H1 (cell line): Measurements from ENCODE around the gene ZNF2. TPM values are rescaled to one million over a fixed set of nuclear protein-coding genes. Genes with fewer than 3 reads are reported as not detected.

Source experiments
- CTBP2 ChIP-seq: IDR thresholded peaks from 2 replicates; pipeline ENCODE4 v1.7.0; 2011; ENCODE audit warnings: borderline replicate concordance, mild to moderate bottlenecking, moderate library complexity, mixed read lengths, low read length; ENCODE audit not compliant: insufficient read depth, insufficient read length
- EP300 ChIP-seq, 2 experiments: IDR thresholded peaks; 1 replicate in 1 of 2; 2 replicates in 1 of 2; pipeline ENCODE4 v1.6.1; 2011 to 2012; ENCODE audit warnings: low read depth in 2 of 2, low read length in 2 of 2, mild to moderate bottlenecking in 2 of 2, borderline replicate concordance in 1 of 2, inconsistent platforms in 1 of 2, moderate library complexity in 1 of 2
- NANOG ChIP-seq: IDR thresholded peaks from 2 replicates; pipeline ENCODE4 v1.6.1; 2011; ENCODE audit warnings: low read length, low read depth, mild to moderate bottlenecking, inconsistent platforms; ENCODE audit not compliant: insufficient read depth, poor library complexity, severe bottlenecking
- polyA plus RNA-seq, 7 experiments: library from polyadenylated mRNA; depleted of rRNA in 3 of 7; stranded (reverse) in 5 of 7; unstranded in 2 of 7; fragments of >200 nt in 5 of 7; fragments of 200-250 nt in 2 of 7; gene quantifications; 1 replicate in 5 of 7; 2 replicates in 1 of 7; 4 replicates in 1 of 7; pipeline versions ENCODE4 v1.2.1 to v1.2.3, GENCODE V29; 2011 to 2013; ENCODE audit warnings: missing spikeins in 2 of 7, mixed read lengths in 2 of 7
- total RNA-seq: library from RNA; stranded (reverse); fragmentation: NEBNext Ultra II Directional; extraction: Animal tissue kit (Norgen Biotek cat#: 25700); gene quantifications from 2 replicates; pipeline ENCODE4 v1.2.1, GENCODE V29; 2021
- TF ChIP-seq, protein P1 (sequence below): fragments of 300-600 bp; sonication (generic); IDR thresholded peaks from 2 replicates; pipeline ENCODE4 v1.7.1; 2012; ENCODE audit warnings: low read length, moderate library complexity, mild to moderate bottlenecking, inconsistent platforms; ENCODE audit not compliant: insufficient replicate concordance

Gene ZNF2
- total and polyA plus RNA-seq, 2 of the 8 experiments (the other 6 are each of a cell fraction or from before 2014, with no cell fraction given) = 1.3 to 3.0 TPM

DNA sequence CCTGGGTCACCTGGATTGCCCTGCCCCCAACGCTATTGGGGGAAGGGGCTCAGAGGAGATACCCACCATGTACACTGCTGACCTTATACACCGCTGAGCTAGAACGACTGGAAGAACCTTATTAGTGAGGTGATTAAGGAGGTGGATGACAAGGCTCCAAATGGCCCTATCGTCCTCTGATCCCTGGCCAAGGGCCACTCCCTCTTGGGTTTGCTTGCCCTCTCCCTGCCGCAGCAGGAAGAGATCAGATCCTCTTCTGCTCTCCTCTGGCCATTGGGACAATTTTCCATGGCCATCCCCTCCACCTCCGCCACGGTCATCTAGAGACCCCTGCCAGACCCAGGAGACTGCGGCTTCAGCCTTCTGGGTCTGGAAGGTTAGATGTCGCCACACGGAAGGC lies 7.2 kb upstream of the ZNF2 start (continued):
- TF ChIP-seq CTBP2 (no peak), EP300 (IDR thresholded peaks at IDR 0.05; ENCODE audit: borderline replicate concordance in 1 of 2, low read depth in 2 of 2, low read length in 2 of 2) (no peak), NANOG (no peak)
- TF ChIP-seq, protein P1, sequence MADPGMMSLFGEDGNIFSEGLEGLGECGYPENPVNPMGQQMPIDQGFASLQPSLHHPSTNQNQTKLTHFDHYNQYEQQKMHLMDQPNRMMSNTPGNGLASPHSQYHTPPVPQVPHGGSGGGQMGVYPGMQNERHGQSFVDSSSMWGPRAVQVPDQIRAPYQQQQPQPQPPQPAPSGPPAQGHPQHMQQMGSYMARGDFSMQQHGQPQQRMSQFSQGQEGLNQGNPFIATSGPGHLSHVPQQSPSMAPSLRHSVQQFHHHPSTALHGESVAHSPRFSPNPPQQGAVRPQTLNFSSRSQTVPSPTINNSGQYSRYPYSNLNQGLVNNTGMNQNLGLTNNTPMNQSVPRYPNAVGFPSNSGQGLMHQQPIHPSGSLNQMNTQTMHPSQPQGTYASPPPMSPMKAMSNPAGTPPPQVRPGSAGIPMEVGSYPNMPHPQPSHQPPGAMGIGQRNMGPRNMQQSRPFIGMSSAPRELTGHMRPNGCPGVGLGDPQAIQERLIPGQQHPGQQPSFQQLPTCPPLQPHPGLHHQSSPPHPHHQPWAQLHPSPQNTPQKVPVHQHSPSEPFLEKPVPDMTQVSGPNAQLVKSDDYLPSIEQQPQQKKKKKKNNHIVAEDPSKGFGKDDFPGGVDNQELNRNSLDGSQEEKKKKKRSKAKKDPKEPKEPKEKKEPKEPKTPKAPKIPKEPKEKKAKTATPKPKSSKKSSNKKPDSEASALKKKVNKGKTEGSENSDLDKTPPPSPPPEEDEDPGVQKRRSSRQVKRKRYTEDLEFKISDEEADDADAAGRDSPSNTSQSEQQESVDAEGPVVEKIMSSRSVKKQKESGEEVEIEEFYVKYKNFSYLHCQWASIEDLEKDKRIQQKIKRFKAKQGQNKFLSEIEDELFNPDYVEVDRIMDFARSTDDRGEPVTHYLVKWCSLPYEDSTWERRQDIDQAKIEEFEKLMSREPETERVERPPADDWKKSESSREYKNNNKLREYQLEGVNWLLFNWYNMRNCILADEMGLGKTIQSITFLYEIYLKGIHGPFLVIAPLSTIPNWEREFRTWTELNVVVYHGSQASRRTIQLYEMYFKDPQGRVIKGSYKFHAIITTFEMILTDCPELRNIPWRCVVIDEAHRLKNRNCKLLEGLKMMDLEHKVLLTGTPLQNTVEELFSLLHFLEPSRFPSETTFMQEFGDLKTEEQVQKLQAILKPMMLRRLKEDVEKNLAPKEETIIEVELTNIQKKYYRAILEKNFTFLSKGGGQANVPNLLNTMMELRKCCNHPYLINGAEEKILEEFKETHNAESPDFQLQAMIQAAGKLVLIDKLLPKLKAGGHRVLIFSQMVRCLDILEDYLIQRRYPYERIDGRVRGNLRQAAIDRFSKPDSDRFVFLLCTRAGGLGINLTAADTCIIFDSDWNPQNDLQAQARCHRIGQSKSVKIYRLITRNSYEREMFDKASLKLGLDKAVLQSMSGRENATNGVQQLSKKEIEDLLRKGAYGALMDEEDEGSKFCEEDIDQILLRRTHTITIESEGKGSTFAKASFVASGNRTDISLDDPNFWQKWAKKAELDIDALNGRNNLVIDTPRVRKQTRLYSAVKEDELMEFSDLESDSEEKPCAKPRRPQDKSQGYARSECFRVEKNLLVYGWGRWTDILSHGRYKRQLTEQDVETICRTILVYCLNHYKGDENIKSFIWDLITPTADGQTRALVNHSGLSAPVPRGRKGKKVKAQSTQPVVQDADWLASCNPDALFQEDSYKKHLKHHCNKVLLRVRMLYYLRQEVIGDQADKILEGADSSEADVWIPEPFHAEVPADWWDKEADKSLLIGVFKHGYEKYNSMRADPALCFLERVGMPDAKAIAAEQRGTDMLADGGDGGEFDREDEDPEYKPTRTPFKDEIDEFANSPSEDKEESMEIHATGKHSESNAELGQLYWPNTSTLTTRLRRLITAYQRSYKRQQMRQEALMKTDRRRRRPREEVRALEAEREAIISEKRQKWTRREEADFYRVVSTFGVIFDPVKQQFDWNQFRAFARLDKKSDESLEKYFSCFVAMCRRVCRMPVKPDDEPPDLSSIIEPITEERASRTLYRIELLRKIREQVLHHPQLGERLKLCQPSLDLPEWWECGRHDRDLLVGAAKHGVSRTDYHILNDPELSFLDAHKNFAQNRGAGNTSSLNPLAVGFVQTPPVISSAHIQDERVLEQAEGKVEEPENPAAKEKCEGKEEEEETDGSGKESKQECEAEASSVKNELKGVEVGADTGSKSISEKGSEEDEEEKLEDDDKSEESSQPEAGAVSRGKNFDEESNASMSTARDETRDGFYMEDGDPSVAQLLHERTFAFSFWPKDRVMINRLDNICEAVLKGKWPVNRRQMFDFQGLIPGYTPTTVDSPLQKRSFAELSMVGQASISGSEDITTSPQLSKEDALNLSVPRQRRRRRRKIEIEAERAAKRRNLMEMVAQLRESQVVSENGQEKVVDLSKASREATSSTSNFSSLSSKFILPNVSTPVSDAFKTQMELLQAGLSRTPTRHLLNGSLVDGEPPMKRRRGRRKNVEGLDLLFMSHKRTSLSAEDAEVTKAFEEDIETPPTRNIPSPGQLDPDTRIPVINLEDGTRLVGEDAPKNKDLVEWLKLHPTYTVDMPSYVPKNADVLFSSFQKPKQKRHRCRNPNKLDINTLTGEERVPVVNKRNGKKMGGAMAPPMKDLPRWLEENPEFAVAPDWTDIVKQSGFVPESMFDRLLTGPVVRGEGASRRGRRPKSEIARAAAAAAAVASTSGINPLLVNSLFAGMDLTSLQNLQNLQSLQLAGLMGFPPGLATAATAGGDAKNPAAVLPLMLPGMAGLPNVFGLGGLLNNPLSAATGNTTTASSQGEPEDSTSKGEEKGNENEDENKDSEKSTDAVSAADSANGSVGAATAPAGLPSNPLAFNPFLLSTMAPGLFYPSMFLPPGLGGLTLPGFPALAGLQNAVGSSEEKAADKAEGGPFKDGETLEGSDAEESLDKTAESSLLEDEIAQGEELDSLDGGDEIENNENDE = no peak
- TF ChIP-seq, all 59 proteins: peak for 0
